HCT116 (cell line): ENCODE measurements around the gene ZNF576. TPM values are rescaled to one million over a fixed set of nuclear protein-coding genes. Genes with fewer than 3 reads are reported as not detected.

Source experiments
- ATAC-seq: fragments of 200-7000 bp; cut with Tn5 transposase; 2 replicates; pipeline ENCODE4 v1.9.1; 2020; ENCODE audit warnings: mild to moderate bottlenecking, moderate library complexity
- BruUV-seq: library from RNA; stranded (reverse); fragments of 400-500 nt; replicated peaks from 2 replicates; lab custom pipeline; 2021; lab: Mats Ljungman, UMichigan
- CTCF ChIA-PET: fragments of 300-600 bp; sonication (Branson Sonifier 250); formaldehyde crosslinking; loops from one replicate; lab custom pipeline; 2021; ENCODE audit warnings: antibody characterized with exemption; lab: Charles Lee
- POLR2A ChIA-PET: fragments of 300-600, 350-600 bp; sonication (Branson Sonifier 250); formaldehyde crosslinking; loops from one replicate; lab custom pipeline; 2021; ENCODE audit warnings: antibody characterized with exemption; lab: Charles Lee
- RAD21 ChIA-PET, 2 experiments: fragments of 300-600 bp; sonication (Branson Sonifier 250); formaldehyde crosslinking; loops; one replicate each; lab custom pipeline; 2023; ENCODE audit warnings: low total read pairs in 2 of 2; ENCODE audit not compliant: uncharacterized antibody in 2 of 2, unreplicated experiment in 2 of 2, low non-redundant PET in 1 of 2; lab: Charles Lee
- DNase-seq: peaks from one replicate; pipeline ENCODE4 v3.0.0-alpha.2; 2010; ENCODE audit warnings: low read depth, low spot score
- H2AFZ ChIP-seq: fragments of 200-600 bp; shearing (Covaris generic), sonication (generic); 2 replicates; pipeline ENCODE4 v1.6.1; 2017; ENCODE audit warnings: low read depth, mixed run types, mixed read lengths, antibody characterized with exemption, low read length; ENCODE audit not compliant: poor library complexity, severe bottlenecking
- H3K27ac ChIP-seq: 2 replicates; pipeline ENCODE4 v1.5.1; 2012; ENCODE audit warnings: low read depth, low read length
- H3K27me3 ChIP-seq: fragments of 200-600 bp; sonication (generic); 2 replicates; pipeline ENCODE4 v1.6.1; 2016; ENCODE audit warnings: mixed run types, low read length, mixed read lengths; ENCODE audit not compliant: insufficient read depth
- H3K36me3 ChIP-seq, 2 experiments: fragments of 200-500 bp in 1 of 2; fragments of 200-600 bp in 1 of 2; sonication (Bioruptor generic) in 1 of 2; sonication (generic) in 1 of 2; 2 replicates each; pipeline versions ENCODE4 v1.5.1 to v1.6.1; 2014 to 2016; ENCODE audit warnings: low read length in 2 of 2, inconsistent platforms in 1 of 2, mixed read lengths in 1 of 2, mixed run types in 1 of 2; ENCODE audit not compliant: insufficient read depth in 2 of 2, control insufficient read depth in 1 of 2
- H3K4me1 ChIP-seq, 2 experiments: fragments of 200-600 bp in 1 of 2; sonication (generic) in 1 of 2; 2 replicates each; pipeline versions ENCODE4 v1.5.1 to v1.6.1; 2012 to 2017; ENCODE audit warnings: low read length in 2 of 2, inconsistent platforms in 1 of 2, mild to moderate bottlenecking in 1 of 2, mixed read lengths in 1 of 2, mixed run types in 1 of 2, moderate library complexity in 1 of 2; ENCODE audit not compliant: insufficient read depth in 2 of 2, control insufficient read depth in 1 of 2
- H3K4me2 ChIP-seq: fragments of 200-600 bp; sonication (generic); 2 replicates; pipeline ENCODE4 v1.6.1; 2017; ENCODE audit warnings: mixed run types, low read length, mixed read lengths
- H3K4me3 ChIP-seq, 2 experiments: fragments of 200-600 bp in 1 of 2; sonication (generic) in 1 of 2; replicated peaks in 1 of 2; 2 replicates each; pipeline ENCODE4 v1.5.1; 2011 to 2016; ENCODE audit warnings: low read length in 2 of 2, control low read depth in 1 of 2, low read depth in 1 of 2, mild to moderate bottlenecking in 1 of 2, mixed read lengths in 1 of 2, mixed run types in 1 of 2
- H3K79me2 ChIP-seq: fragments of 200-600 bp; sonication (generic); 2 replicates; pipeline ENCODE4 v1.6.1; 2017; ENCODE audit warnings: mild to moderate bottlenecking, mixed run types, low read length, moderate library complexity, mixed read lengths; ENCODE audit not compliant: insufficient read depth
- H3K9ac ChIP-seq: fragments of 200-600 bp; sonication (generic); 2 replicates; pipeline ENCODE4 v1.6.1; 2016; ENCODE audit warnings: low read length, mixed read lengths
- H3K9me2 ChIP-seq: fragments of 200-600 bp; sonication (generic), shearing (Covaris generic); 2 replicates; pipeline ENCODE4 v1.6.1; 2017; ENCODE audit warnings: mixed run types, mild to moderate bottlenecking, moderate library complexity; ENCODE audit not compliant: insufficient read depth
- H3K9me3 ChIP-seq, 2 experiments: fragments of 200-500 bp in 1 of 2; fragments of 200-600 bp in 1 of 2; sonication (Bioruptor generic) in 1 of 2; sonication (generic) in 1 of 2; 2 replicates each; pipeline ENCODE4 v1.6.1; 2014 to 2017; ENCODE audit warnings: low read length in 2 of 2, mixed read lengths in 2 of 2, inconsistent platforms in 1 of 2, low read depth in 1 of 2, mild to moderate bottlenecking in 1 of 2, mixed run types in 1 of 2, moderate library complexity in 1 of 2; ENCODE audit not compliant: control insufficient read depth in 1 of 2, insufficient read depth in 1 of 2
- H4K20me1 ChIP-seq: fragments of 200-600 bp; sonication (generic), shearing (Covaris generic); 2 replicates; pipeline ENCODE4 v1.6.1; 2017; ENCODE audit warnings: mixed run types, mild to moderate bottlenecking, moderate library complexity; ENCODE audit not compliant: insufficient read depth
- CTCF ChIP-seq, 3 experiments: fragments of 200-600 bp in 1 of 3; sonication (generic) in 1 of 3; IDR thresholded peaks in 2 of 3; conservative IDR thresholded peaks in 1 of 3; 2 replicates each; pipeline ENCODE4 v1.5.1; 2012 to 2017; ENCODE audit warnings: low read depth in 2 of 3, low read length in 2 of 3, antibody characterized with exemption in 1 of 3, borderline replicate concordance in 1 of 3, control low read depth in 1 of 3, mild to moderate bottlenecking in 1 of 3, mixed read lengths in 1 of 3, mixed run types in 1 of 3, moderate library complexity in 1 of 3; ENCODE audit not compliant: insufficient read depth in 1 of 3
- EGR1 ChIP-seq: IDR thresholded peaks from 2 replicates; pipeline ENCODE4 v1.6.1; 2012; ENCODE audit warnings: low read depth
- RAD21 ChIP-seq: IDR thresholded peaks from 2 replicates; pipeline ENCODE4 v1.6.1; 2012; ENCODE audit warnings: low read depth, mild to moderate bottlenecking
- intact Hi-C: fragments of 100-400 bp; cut with micrococcal nuclease; formaldehyde crosslinking; loops from 2 replicates; pipeline ENCODE4 v1.10.0; 2022
- total RNA-seq: library from RNA; stranded (reverse); gene quantifications from one replicate; pipeline ENCODE4 v1.2.1, GENCODE V29; 2021; ENCODE audit not compliant: unreplicated experiment

ZNF576 gene
- total RNA-seq, 1 experiment from 2014 or later, result 11.2 TPM

GRCh38 chr19:43594710-43595604 lies 1.4 kb upstream of the ZNF576 start:
- H3K4me3 ChIP-seq, result peak overlapping the region; percentile 71 to 92
- intact Hi-C loops, result loop anchor here (1.0 to 5.0 kb wide), 2 partner anchors 60 to 163 kb away; no protein-coding TSS in a partner anchor

More at GRCh38 chr19:43594710-43595604, 1.4 kb upstream of the ZNF576 start:
- no TSS peak for BruUV-seq
- no peaks in the 10 kb centered on the region for H3K9me2 ChIP-seq
- peak overlapping the region; percentile 52 for H3K27ac ChIP-seq
- H3K27me3 ChIP-seq, result no peaks in the 10 kb centered on the region
- DNase-seq (peak; percentile 45), ATAC-seq (peak; percentile 56)
- peaks cover 11 to 24% of the 10 kb centered on the region in 2 experiments; a peak in 3 of 4 replicates for H3K36me3 ChIP-seq
- no peak overlapping the region for H2AFZ ChIP-seq
- no peaks in the 10 kb centered on the region for H3K9me3 ChIP-seq
- peaks cover 55% of the 10 kb centered on the region for H3K79me2 ChIP-seq
- CTCF ChIA-PET, result interaction anchor here (0.6 to 2.8 kb wide), 17 partner anchors 9 to 162 kb away, joined by 3 to 20 read pairs (median 4); partner anchors contain the start of genes SMG9 and ZNF575
- H4K20me1 ChIP-seq, result no peaks in the 10 kb centered on the region
- peak overlapping the region; percentile 98 for H3K4me2 ChIP-seq
- TF ChIP-seq RAD21 (peak; percentile 88), CTCF (IDR thresholded peaks at IDR 0.05 in 2 of 3, conservative IDR thresholded peaks at IDR 0.05 in 1 of 3; ENCODE audit: borderline replicate concordance in 1 of 3, insufficient read depth in 1 of 3, low read depth in 2 of 3, low read length in 2 of 3) (peak; percentile 70 to 92 (median 83)), EGR1 (no peak)
- H3K9ac ChIP-seq, result peak overlapping the region; percentile 87
- RAD21 ChIA-PET, result interaction anchor here (0.9 to 1.0 kb wide), 5 partner anchors 40 to 162 kb away, joined by 3 to 4 read pairs (median 3); no protein-coding TSS in a partner anchor
- peaks cover 9 to 25% of the 10 kb centered on the region in 2 experiments; a peak in 3 of 4 replicates for H3K4me1 ChIP-seq
- POLR2A ChIA-PET, result interaction anchor here (0.8 to 1.4 kb wide), 3 partner anchors 10 to 62 kb away, joined by 3 to 5 read pairs (median 4); partner anchors contain the start of gene ZNF575
